Measurements from ENCODE around the gene NXPH2. TPM values are rescaled to one million over a fixed set of nuclear protein-coding genes. Genes with fewer than 3 reads are reported as not detected.

NXPH2 gene
- total RNA-seq (2014; rRNA removed; shearing (Covaris generic)) = 0.55 TPM in 1 of 2 replicates, not detected in the other

DNA sequence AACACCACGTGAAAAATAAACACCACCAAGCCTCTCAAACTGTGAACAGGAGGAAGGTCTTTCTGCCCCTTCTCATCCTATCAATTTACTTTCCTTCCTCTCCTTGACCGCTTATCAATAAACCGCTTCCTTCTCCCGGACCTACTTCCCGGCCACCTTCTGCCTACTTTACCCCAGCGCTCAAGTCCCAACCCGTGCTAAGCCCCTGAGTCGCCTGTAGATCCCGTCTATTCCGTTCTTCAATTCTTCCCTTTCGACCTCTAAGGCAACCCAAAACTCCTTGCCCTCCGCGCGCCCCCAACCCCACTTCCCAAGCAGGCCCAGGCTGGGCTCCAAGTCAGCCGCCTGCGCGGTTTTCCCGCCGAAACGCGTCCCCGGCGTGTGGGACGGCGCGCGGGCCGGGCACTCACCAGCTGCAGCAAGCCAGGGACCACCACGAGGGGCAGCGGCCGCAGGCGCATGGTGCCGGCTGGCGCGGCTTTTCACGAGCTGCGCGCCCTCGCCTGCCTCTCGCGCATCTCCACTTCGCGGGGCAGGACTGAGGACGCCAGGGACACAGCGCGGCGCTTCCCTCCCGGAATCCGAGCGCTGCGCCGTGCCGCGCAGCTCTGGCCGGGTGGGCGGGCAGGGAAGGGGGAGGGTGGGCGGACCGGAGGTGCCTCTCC is at the start of gene NXPH2:
Gene NXPH2, minus strand, starts transcription at position 610 of the 665 bp plus-strand sequence. Its CDS starts 149 bp downstream, at position 461.
- Histone ChIP-seq H3K27me3 (ENCODE audit: control insufficient read depth, insufficient read depth, low read length) (peaks cover 52% of the 10 kb centered on the region), H3K4me3 (ENCODE audit: insufficient read depth, low read depth, low read length) (peak within 1 kb of the TSS; percentile 65), H3K36me3 (replicated peaks; ENCODE audit: control insufficient read depth, insufficient read depth, low read length) (no peaks in the 10 kb centered on the region)
- DNase-seq = peak; percentile 68

DNA sequence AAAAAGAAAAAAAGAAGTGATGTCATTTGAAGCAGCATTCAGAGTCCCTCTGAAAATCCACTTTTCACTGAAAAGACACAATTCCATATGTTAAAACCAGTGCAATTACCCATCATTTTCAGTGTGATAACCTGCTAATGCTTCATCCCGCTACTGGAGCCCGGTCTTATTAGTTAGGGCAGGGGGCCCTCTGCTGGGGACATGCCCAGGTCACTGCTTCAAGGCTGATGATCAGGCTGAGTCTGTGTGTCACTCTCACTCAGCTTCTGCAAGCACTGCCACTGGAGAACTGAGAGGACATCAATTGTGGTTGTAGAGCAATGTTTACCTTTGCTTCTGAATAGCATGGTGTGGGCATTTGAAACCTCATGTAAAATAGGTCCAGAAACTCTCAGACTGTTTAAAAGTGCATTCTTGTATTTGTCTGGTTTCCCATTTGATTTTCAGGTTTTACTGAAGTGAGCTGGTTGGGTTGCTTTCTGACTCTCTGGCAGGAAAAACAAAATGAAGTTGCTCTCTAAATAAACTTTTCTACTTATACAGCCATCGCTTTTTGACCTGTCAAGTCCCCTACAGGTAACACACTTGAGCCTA is 49.2 kb upstream of the NXPH2 start:
- peak; percentile 40 for DNase-seq
- Histone ChIP-seq H3K36me3 (replicated peaks; ENCODE audit: control insufficient read depth, insufficient read depth, low read length) (no peaks in the 10 kb centered on the region), H3K27me3 (ENCODE audit: control insufficient read depth, insufficient read depth, low read length) (no peaks in the 10 kb centered on the region), H3K4me3 (ENCODE audit: insufficient read depth, low read depth, low read length) (no peak overlapping the region)

GRCh38 chr2:138827426-138828054 is 47.4 kb upstream of the NXPH2 start:
- no peak overlapping the region for H3K4me3 ChIP-seq (ENCODE audit: insufficient read depth, low read depth, low read length)
- no peaks in the 10 kb centered on the region for H3K27me3 ChIP-seq (ENCODE audit: control insufficient read depth, insufficient read depth, low read length)
- H3K36me3 ChIP-seq (replicated peaks; ENCODE audit: control insufficient read depth, insufficient read depth, low read length) = no peaks in the 10 kb centered on the region
- DNase-seq = peak; percentile 5

DNA sequence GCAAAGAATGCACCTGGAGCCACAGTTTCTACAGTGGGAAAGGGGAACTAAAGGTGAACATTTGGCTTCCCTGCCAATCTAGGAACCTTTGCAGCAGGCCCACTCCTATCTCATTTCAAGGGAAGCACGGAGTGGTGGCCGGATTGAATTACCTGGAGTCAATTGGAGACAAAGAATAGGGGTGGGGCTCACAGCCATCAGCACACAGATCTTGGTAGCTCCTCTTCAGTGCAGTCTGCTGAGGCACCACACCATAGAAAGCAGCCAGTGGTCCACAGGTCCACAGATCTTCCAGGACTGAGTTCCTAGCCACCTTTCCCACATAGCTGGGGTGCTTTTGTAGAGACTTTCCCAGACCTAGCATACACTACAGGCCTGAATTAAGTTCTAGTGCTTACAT is 43.5 kb upstream of the NXPH2 start:
- Histone ChIP-seq H3K4me3 (ENCODE audit: insufficient read depth, low read depth, low read length) (no peak overlapping the region), H3K27me3 (ENCODE audit: control insufficient read depth, insufficient read depth, low read length) (no peaks in the 10 kb centered on the region), H3K36me3 (replicated peaks; ENCODE audit: control insufficient read depth, insufficient read depth, low read length) (no peaks in the 10 kb centered on the region)
- DNase-seq = no peak

GRCh38 chr2:138819964-138820363 is 39.8 kb upstream of the NXPH2 start:
- Histone ChIP-seq H3K27me3 (ENCODE audit: control insufficient read depth, insufficient read depth, low read length) (no peaks in the 10 kb centered on the region), H3K4me3 (ENCODE audit: insufficient read depth, low read depth, low read length) (no peak overlapping the region), H3K36me3 (replicated peaks; ENCODE audit: control insufficient read depth, insufficient read depth, low read length) (no peaks in the 10 kb centered on the region)
- no peak for DNase-seq

DNA sequence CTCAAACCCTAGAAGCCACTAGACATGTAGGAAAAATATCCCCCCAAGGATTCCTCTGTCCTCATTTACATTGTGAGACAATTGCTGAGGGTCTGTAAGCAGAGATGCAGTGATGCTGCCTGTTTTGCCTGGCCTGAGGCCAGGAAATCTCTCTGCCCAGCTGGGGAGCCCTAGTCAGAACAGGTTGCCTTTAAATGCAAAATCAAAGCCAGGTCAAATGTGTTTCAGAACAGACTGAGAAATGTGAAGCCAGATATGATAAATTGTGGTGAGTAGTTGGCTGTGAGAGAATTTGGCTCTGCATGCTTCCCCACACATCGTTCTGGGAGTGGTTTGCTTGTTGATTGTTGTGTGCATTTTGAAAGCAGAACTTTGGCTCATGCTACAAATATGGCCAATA is 38.4 kb upstream of the NXPH2 start:
- H3K4me3 ChIP-seq (ENCODE audit: insufficient read depth, low read depth, low read length) = no peak overlapping the region
- no peaks in the 10 kb centered on the region for H3K36me3 ChIP-seq (replicated peaks; ENCODE audit: control insufficient read depth, insufficient read depth, low read length)
- no peaks in the 10 kb centered on the region for H3K27me3 ChIP-seq (ENCODE audit: control insufficient read depth, insufficient read depth, low read length)
- DNase-seq = peak; percentile 3

- Histone ChIP-seq H3K36me3 (replicated peaks; ENCODE audit: control insufficient read depth, insufficient read depth, low read length) (no peaks in the 10 kb centered on the region), H3K4me3 (ENCODE audit: insufficient read depth, low read depth, low read length) (no peak overlapping the region), H3K27me3 (ENCODE audit: control insufficient read depth, insufficient read depth, low read length) (no peaks in the 10 kb centered on the region)
- peak; percentile 5 for DNase-seq
Observed at GRCh38 chr2:138814123-138814898, 34.1 kb upstream of the NXPH2 start.

DNA sequence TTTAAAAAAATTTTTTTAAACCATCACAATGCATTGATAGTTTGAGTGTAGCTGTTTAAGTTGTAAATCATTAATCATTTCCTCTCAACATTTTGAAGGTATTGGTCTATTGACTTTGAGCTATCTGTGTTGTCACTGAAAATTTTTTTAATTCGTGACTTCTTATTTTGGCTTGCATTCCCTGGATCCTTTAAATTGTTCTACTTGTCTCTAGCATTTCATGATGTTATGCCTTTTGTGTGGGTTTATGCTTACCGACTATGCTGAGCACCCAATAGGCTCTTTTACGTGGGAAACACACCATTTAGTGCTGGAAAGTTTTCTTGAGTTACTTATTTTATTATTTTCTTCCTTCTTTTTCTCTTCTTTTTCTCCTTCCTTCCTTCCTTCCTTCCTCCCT is 31.2 kb upstream of the NXPH2 start:
- DNase-seq = no peak

GRCh38 chr2:138794724-138795123 is 14.5 kb upstream of the NXPH2 start:
- H3K27me3 ChIP-seq (ENCODE audit: control insufficient read depth, insufficient read depth, low read length) = no peaks in the 10 kb centered on the region
- DNase-seq = no peak
- H3K4me3 ChIP-seq (ENCODE audit: insufficient read depth, low read depth, low read length) = no peak overlapping the region
- no peaks in the 10 kb centered on the region for H3K36me3 ChIP-seq (replicated peaks; ENCODE audit: control insufficient read depth, insufficient read depth, low read length)

More for the DNA sequence above, 31.2 kb upstream of the NXPH2 start:
- Histone ChIP-seq H3K27me3 (ENCODE audit: control insufficient read depth, insufficient read depth, low read length) (no peaks in the 10 kb centered on the region), H3K36me3 (replicated peaks; ENCODE audit: control insufficient read depth, insufficient read depth, low read length) (no peaks in the 10 kb centered on the region), H3K4me3 (ENCODE audit: insufficient read depth, low read depth, low read length) (no peak overlapping the region)

DNA sequence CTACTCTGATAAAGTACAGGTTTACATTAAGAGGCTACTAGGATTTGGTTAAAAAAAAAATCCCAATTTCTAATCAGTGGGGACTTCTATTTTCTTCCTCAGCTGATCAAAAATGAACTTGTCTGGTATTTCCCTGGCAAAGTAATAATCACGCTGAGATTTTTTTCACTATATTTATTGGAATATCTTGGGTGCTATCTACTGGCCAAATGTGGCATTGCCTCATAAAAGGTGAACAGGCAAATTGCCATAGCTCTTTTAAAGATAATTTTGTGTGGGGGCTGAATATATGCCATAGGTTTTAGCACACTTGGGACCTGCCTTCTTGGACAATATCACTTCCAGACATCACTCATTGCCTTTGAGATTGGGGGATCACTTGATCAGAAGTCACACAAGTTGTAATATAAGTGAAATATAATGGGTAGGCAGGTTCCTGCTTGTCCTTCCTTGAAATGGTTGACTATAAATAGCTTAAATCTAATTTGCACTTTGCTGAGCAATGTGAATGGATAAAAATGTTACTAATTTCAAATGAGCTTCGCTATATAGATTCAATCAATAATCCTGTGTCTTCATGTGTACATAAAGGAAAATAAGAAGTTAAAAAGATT is 7.0 kb upstream of the NXPH2 start:
- Histone ChIP-seq H3K36me3 (replicated peaks; ENCODE audit: control insufficient read depth, insufficient read depth, low read length) (no peaks in the 10 kb centered on the region), H3K27me3 (ENCODE audit: control insufficient read depth, insufficient read depth, low read length) (peaks cover 12% of the 10 kb centered on the region), H3K4me3 (ENCODE audit: insufficient read depth, low read depth, low read length) (no peak overlapping the region)
- peak; percentile 16 for DNase-seq

GRCh38 chr2:138782383-138782782 is 2.2 kb upstream of the NXPH2 start:
- DNase-seq = no peak
- Histone ChIP-seq H3K4me3 (ENCODE audit: insufficient read depth, low read depth, low read length) (no peak overlapping the region), H3K36me3 (replicated peaks; ENCODE audit: control insufficient read depth, insufficient read depth, low read length) (no peaks in the 10 kb centered on the region), H3K27me3 (ENCODE audit: control insufficient read depth, insufficient read depth, low read length) (peaks cover 52% of the 10 kb centered on the region)

- no peak for DNase-seq
- Histone ChIP-seq H3K36me3 (replicated peaks; ENCODE audit: control insufficient read depth, insufficient read depth, low read length) (no peaks in the 10 kb centered on the region), H3K4me3 (ENCODE audit: insufficient read depth, low read depth, low read length) (peak overlapping the region; percentile 65), H3K27me3 (ENCODE audit: control insufficient read depth, insufficient read depth, low read length) (peaks cover 52% of the 10 kb centered on the region)
Observed at GRCh38 chr2:138780908-138781307, 718 bp upstream of the NXPH2 start.

DNA sequence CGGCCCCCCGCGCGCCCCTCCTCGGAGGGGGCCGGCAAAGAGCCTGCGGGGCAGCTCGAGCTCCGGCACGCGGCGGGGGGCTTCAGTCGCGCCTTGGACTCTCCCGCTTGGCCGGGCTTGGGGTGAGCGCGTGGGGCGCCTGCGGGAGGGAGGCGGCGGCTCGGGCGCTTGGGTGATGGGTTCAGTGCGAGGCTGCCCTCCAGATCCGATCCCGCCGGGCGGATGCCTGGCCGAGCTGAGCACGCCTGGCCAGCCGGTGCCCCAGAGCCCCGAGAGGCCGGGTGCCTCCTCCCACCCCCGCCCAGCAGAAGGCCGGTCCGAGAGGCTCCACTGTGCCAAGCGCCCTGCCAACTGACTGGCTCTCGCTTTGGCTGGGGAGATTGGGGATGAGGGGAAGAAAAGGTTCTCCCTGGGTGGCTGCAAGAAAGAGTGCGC is 273 bp upstream of the NXPH2 start:
- Histone ChIP-seq H3K4me3 (ENCODE audit: insufficient read depth, low read depth, low read length) (peak overlapping the region; percentile 65), H3K36me3 (replicated peaks; ENCODE audit: control insufficient read depth, insufficient read depth, low read length) (no peaks in the 10 kb centered on the region), H3K27me3 (ENCODE audit: control insufficient read depth, insufficient read depth, low read length) (peaks cover 52% of the 10 kb centered on the region)
- DNase-seq = peak; percentile 68

- peak overlapping the region; percentile 65 for H3K4me3 ChIP-seq (ENCODE audit: insufficient read depth, low read depth, low read length)
- H3K27me3 ChIP-seq (ENCODE audit: control insufficient read depth, insufficient read depth, low read length) = peaks cover 52% of the 10 kb centered on the region
- no peaks in the 10 kb centered on the region for H3K36me3 ChIP-seq (replicated peaks; ENCODE audit: control insufficient read depth, insufficient read depth, low read length)
- peak; percentile 28 for DNase-seq
Observed at GRCh38 chr2:138779406-138779780, 797 bp downstream of the NXPH2 start.

Data from H7 (cell line).